Frontal cortex (tissue), 4 donors: ENCODE measurements around the gene ISCA2. TPM values are rescaled to one million over a fixed set of nuclear protein-coding genes. Genes with fewer than 3 reads are reported as not detected.

Source experiments
- DNase-seq, 2 donors: peaks; one replicate each; pipeline ENCODE4 v3.0.0; 2012; ENCODE audit warnings: low spot score in 2 of 2
- FAIRE-seq: peaks from 2 replicates; lab custom pipeline; 2012; peaks lifted over from hg19 to GRCh38; lab: Jason Lieb, UNC
- total RNA-seq: library from RNA; depleted of rRNA; stranded (reverse); fragments of >200 nt; gene quantifications from one replicate; pipeline ENCODE4 v1.2.3, GENCODE V29; 2014
- donor health status: control.
- donor health status: control.
- donor health status: control.

Gene ISCA2
- total RNA-seq, 1 donor from 2014 or later: 17.1 TPM

DNA sequence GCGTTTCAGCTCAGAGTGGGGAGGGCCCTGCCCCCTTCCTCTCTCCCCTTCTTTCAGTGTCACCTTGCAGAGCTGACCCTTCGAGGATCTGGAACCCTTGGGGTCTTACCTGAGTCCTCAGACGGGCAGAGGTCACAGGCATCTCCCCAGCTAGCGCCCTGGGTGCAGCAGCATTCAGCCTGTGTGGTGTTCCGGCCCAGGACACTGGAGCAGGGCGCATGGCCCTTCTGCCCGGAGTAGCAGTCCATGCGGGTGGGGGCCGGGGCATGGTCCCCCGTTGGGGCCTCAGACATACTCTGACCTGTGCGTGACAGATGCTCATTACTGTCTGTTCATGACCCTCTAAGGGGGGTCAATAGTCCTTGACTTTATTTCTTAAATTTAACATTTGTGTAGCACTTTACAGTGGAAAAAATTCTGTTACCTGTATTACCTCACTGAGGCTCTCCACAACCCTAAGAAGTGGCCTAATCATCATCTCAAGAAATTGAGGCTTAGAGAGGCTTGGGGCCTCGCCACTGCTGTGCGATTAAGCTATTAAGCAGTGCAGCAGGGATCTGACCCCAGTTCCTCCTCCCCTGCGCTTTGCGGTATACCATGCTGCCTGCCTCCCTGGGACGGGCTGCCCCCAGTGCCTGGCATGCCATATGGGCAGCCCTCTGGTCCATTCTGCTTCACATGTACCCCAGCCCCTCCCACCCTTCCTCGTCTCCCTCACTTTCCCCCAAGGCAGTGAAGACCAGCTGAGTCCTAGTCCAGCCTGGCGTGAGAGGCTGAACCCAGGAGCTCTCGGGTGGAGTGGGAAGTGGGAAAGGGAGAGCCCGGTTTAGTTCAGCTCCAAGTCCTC, 11.5 kb downstream of the ISCA2 start:
- FAIRE-seq (no peak), DNase-seq (no peak)

DNA sequence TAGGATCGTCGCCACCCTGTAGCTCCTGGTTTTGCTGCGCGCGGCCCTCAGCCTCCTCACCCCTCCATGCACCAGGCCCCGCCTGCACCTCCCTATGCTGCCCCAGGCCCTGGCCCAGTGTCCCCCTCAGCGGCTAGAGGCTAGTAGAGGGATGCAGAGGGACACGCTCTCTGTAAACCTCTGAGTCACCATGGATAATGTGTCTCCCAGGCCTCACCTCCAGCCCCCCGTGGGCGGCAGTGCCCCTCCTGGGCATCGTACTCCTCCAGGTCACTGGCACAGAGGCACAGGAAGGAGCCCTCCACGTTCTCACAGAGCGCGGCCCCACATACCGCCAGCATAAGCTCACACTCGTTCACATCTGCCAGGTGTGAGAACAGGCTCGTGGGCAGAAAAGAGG, 12.3 kb downstream of the ISCA2 start:
- FAIRE-seq: no peak
- DNase-seq: no peak

DNA sequence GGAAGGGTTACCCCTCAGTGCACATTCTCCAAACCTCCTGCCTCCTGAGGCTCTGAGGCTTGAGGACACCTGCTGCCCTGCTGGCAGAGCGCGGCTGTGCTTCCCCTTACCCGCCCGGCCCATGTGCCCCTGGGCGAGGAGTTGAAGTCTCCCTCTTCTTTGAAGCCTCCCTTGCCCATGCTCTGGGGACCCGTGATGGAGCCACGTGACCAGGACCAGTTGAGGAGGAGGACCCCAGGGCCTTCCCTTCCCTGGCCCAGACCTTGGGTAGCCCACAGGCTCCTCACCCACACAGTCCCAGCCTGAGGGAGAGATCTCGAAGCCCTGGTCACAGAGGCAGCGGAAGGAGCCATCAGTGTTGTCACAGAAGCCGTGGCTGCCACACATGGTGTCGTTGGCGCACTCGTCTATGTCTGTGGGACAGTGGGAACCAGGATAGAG, 12.9 kb downstream of the ISCA2 start:
- DNase-seq (no peak), FAIRE-seq (no peak)

DNA sequence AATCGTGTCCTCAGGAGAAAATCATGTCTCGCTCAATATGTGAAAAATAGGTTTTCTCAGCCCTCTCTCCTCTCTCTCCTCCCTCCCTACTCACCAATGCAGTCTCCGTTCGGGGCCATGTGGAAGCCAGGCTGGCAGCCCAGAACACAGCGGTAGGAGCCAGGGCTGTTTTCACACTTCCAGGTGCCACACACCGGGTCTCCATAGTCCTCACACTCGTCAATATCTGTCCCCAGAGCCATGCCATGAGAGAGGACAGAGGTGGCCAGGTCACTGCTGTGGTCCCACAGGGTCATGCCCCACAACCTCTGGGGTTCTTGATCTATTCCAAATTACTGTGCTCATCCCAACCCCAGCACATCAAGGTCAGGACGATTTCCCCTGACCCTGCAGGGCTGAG, 13.5 kb downstream of the ISCA2 start:
- no peak for DNase-seq
- FAIRE-seq: no peak

DNA sequence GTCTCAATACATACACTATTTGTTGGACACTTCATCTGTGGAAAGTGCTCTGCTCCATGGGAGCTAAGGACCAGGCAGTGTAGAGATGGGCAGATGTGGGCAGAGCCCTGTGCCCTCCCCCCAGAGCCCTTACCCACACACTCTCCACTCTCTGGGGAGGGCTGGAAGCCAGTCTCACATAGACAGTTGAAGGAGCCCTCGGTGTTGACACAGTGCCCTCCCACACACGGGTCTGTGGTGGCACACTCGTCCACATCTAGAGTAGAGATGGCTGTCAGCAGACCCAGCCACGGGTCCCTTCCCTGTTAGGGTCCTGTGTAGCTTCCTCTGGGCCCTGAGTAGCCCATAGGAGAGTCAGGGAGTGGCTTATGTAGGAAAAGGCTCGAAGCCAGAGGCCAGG, 14.3 kb downstream of the ISCA2 start:
- FAIRE-seq (no peak), DNase-seq (no peak)

DNA sequence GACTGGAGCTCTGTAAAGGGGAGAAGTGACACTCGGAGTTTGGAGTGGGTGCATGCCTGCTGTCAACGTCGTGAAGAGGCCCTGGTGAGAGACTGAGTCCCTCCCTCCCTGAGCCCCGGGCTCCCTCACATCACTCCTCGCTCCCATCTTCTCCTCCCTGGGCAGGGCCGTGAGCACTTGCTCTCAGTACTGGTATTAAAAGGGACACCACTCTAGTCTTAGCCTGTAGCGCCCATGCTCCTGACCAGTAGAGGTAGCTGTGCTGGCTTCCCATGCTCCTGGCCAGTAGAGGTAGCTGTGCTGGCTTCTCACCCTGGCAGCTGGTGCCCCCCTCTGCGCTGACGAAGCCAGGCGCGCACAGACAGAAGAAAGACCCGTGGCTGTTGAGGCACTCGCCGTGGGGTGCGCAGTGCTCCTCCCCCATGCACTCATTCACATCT, 14.7 kb downstream of the ISCA2 start:
- FAIRE-seq (no peak), DNase-seq (no peak)

DNA sequence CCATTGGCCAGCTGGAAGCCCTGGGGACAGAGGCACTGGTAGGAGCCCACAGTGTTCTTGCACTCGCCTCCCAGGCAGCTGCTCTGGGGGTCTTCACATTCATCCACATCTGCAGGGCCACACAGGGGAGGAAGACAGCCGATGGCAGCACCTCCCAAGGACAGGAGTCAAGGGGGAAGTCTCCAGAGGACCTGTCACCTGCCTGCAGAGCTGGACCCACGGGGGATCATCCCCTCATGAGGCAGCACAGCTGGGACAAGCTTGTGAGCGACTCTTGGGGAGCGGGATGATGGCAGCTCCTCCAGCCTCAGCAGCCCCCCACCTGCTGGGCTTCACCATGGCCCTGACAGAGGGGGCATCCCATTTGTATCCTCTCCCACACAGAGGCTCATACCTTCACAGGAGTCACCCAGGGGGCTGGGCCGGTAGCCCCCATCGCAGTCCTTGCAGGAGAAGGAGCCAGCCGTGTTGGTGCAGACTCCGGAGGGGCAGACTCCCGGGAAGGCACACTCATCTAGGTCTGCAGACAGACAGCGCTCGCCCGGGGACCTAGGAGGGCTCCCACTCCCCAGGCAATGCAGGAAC, 15.4 kb downstream of the ISCA2 start:
- DNase-seq (no peak), FAIRE-seq (no peak)

DNA sequence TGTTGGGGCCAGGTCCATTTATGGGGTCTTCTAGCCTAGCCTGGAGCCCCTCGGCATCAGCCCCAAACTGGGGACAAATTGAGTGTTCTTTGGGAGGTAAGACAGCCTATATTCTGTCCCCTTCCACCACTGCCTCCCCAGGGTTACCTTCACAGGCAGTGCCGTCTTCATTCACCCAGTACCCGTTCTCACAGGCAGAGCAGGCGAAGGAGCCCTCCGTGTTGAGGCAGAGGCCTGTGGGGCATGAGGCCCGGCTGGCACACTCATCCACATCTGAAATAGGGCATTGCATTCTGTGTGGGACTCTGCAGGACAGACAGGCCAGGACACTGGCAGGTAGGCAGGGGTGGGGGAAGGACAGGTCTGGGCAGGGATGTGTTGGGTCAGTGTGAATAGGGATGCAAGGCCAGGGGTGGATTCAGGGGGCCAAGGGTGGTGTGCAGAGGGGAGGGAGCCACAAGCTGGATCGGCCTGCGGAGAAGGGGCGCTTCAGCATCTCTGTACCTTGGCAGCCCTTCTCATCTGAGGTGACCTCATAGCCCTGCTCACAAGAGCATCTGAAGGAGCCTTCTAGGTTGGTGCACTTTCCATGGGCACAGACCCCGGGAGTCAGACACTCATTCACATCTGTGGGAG, 16.1 kb downstream of the ISCA2 start:
- DNase-seq (no peak), FAIRE-seq (no peak)

DNA sequence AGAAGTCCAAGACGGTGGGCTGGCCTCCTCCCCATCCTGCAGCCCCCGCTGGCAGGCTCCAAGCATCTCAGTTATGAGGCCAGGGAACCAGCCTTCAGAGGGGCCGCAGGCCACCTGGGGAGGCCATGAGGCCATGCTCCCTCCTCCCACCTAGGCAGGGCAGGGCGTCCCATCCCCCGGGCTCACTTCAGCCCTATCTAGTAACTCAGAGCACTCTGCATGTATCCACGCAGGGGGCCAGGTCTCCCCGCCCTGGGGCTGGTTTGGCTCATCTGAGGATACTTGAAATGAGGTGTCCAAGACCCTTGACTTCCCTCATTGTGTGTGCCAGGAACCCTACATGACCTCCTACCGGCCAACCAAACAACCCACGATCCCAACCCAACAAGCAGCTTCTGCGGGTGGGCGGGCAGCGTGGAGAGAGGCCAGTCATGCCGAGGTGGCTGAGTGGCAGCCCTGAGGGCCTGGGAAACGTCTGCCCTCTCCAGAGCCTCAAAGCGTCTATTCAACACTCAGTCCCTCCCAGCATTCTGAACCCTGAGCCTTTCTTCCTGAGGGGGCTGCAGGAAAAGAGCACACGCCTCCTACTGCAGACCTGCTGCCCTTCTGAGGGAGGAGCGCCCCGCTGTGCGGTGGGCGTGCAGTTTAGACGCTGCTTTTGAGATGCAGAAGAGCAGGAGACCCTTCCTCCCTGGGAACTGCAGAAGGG, 16.8 kb downstream of the ISCA2 start:
- FAIRE-seq (no peak), DNase-seq (no peak)

DNA sequence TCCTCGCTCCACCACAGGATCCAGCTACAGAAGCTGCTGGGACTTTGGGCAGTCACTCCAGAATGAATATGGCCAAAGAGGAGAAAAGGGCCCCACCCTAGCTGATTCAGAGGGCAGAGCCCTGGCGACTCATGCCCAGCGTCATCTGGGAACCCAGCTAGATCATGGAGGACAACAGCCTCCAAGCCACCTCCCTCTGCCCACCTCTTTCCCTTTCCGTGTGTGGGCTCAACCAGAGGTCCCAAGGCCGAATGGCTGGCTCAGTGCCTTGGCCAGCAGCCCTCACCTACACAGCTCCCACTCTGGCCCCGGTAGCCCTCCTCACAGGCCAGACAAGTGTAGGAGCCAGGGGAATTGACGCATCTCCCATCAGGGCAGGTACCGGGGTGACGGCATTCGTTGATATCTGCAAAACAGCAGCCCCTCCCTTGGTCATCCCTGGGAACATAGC, 17.4 kb downstream of the ISCA2 start:
- DNase-seq (no peak), FAIRE-seq (no peak)

DNA sequence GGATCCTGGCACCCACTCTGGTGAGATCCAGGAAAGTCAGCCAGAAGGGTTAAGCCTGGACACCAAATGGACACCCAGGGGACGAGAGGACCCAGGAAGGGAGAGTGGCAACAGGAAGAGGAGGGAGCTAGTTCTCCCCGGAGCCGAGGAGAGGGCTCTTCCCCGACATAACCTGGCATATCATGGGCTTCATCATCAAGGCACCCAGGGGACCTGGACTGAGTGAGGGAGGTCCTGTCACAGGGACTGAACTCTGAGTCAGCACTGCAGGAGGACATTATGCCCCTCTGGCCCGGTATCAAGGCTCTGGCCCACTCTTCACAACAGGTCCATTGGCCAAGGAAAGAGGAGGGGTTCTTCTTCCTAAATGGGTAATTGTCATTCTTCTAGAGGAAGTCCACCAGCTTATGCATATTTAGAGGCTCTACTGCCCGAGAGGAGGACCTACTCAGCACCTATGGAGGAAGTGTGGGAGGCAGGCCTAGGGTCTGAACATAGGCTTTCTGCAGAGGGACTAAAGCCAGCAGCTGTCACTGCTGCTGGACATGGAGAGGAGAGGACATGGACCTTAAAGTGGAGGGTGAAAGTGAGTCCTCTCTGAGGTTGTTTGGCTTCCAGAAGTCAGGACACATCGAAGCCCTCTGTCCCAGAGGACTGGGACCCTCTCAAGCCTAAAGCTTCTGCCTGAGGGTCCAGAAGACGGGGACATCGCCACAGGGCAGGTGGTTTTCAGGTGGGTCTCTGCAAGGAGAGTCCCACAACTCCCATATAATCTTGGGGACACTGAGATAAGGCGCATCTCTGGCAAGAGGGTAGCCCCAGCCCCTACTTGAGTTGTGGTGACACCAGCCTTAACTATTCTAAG, 18.6 kb downstream of the ISCA2 start:
- FAIRE-seq: no peak

DNA sequence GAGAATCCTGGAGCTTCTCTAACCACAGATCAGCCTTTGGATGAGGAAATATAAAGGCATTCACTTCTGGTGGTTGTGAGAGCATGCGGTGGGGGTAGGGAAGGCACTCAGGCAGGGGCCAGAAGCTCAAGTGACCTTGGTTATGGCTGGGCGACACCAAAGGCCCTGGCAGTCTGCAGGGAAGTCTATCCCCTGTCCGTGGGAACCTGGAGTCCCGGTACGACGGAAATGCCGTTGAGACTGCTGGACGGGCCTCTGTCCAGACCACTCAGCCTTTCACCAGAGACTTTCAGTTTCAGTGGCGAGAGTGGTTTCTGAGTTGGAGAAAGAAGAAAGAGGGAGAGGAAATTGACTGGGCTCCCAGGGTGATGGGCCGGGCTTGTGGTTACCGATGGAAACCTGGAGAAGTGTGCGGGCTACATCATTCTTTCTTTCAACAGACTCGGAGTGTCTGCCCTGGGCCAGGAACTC, 20.9 kb downstream of the ISCA2 start:
- FAIRE-seq (no peak), DNase-seq (no peak)

More for the DNA sequence above, 18.6 kb downstream of the ISCA2 start:
- DNase-seq: no peak

DNA sequence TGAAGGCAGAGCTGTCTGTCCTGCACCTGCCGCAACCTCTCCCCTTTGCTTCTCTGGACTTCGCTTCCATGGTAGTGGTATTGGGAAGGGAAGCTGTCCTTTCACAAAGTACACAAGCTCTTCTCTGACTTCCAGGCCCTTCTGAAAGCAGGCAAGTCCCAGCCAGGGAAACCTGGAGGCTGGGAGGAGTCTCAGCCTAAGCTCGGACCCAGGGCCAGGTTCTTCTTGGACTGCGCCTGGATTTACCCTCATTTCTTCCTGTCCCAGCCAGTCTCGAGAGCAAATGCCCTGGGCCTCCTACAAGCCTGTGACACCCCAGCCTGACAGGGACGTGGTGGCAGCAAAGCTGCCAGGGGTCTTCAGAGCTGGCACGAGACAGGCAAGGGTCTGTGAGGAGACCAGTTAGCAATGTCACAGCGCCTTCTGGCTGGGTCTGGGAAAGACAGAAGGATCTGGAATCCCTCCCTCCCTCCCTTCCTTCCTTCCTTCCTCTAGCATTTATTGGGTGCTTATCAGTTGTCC, 22.4 kb downstream of the ISCA2 start:
- DNase-seq (no peak), FAIRE-seq (no peak)

DNA sequence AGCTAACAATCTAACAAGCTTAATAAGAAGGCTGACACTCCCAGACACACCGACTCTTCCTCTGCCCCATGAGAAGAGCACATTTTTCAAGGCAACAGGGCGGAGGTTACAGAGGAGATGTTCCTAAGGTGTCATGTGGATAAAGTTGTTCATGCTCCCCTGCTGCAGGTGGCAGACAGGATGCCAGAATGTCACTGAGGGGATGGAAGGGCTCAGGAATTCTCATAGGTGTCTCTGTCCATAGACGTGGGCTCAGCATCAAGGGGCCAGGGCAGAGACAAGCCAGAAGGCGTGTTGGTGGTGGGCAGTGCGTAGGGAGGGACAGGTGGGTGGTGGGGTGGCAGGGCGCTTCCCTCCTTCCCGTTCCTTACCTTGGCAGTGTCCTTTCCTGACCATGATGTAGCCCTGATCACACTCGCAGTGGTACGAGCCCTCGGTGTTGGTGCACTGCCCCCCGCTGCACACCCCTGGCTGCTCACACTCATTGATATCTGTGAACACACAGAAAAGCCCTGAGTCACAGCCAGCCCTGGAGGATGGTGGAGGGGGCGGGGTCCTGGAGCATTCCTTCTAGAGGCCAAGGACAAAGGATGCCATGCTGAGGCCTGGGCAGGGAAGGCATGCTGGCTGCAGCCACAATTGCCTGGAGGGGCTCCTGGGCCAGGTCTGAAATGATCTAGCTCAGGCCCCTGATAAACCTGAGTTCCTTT, 23.0 kb downstream of the ISCA2 start:
- no peak for FAIRE-seq
- no peak for DNase-seq

DNA sequence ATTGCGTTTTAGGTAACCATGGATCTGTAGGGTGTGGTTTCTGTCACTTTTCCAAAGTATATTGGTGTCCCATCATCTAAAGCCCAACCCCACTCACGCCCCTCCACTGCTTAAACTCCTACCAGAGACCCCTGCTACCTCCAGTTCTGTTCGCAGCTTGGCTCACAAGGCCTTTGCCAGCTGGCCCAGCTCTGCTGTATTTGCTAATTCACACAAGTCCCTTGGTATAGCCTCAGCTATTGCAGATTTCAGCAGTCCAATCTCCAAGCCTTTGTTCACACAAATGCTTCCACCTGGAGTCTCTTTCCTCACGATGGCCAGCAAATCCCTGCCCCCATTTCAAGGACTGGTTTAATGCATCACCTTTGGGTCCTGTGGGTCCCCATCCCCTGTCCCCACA, 24.2 kb downstream of the ISCA2 start:
- no peak for FAIRE-seq

DNA sequence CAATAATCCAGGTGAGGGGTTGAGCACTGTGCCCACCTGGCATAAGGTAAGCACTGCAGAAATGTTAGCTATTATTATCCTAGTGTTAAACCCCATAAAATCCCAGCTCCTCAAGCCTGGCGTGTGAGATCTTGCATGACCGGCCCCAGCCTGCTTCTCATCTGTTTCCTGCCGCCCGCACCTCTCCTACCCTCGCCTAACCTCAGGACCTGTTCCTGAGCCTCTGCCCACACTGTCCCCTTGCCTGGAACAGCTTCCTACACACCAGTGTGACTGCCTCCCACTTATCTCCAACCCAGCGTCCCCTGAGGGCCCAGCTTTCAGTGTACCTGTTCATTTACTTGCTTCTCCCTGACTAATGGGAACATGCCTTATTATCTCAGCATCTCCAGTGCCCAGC, 24.7 kb downstream of the ISCA2 start:
- no peak for DNase-seq
- FAIRE-seq: no peak

More for the DNA sequence above, 24.2 kb downstream of the ISCA2 start:
- no peak for DNase-seq

DNA sequence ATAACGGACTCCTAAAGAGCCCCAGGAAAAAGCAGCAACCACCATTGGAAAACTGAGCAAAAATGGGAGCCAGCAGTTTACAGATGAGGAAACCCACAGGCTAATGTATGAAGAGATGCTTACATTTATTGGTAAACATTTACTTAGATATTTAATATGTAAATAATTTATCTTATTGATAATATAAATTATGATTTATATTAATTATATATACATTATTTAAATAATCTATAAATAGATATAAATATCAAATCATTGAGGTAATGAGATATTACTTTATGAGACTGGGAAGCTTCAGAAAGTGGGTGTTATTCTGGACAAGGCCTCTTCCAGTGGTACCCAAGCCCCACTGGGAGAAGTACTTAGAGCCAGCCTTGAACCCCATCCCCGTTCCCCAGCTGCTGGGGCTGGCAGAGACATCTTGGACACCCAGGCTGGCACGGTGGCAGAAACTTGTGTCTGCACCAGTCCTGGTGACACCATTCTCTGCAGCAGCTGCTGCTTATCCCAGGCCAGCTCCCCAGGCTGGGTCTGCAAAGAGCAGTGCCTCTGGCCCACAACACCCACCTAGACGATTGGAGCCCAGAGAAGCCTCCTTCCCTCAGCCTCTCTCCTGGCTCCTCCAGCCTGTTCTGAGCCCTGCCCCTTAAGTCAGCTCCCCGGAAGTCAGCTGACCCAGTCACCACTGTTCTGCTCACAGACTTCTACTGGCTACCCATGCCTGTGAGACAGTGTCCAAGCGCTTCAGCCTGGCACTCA, 25.9 kb downstream of the ISCA2 start:
- FAIRE-seq (no peak), DNase-seq (no peak)

DNA sequence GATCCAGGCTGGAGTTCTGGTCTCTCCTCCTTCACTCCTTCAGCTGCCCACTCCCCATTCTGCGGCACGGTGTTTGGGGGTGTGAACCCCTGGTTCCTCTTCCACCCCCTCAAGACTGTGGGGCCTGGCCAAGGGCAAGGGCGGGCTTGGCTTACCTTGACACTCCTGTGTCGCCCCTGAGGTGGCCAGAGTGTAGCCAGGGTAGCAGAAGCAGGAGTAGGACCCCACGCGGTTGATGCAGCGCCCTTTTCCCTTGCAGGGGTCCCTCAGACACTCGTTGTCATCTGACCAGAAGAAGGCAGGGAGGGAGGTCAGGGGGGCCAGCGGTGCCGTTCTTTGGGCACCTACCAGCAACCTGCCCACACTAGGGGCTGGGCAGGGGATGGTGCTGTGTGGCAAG, 28.2 kb downstream of the ISCA2 start:
- DNase-seq (no peak), FAIRE-seq (no peak)
